Measurements from ENCODE around the gene OPN3.

Gene OPN3

DNA sequence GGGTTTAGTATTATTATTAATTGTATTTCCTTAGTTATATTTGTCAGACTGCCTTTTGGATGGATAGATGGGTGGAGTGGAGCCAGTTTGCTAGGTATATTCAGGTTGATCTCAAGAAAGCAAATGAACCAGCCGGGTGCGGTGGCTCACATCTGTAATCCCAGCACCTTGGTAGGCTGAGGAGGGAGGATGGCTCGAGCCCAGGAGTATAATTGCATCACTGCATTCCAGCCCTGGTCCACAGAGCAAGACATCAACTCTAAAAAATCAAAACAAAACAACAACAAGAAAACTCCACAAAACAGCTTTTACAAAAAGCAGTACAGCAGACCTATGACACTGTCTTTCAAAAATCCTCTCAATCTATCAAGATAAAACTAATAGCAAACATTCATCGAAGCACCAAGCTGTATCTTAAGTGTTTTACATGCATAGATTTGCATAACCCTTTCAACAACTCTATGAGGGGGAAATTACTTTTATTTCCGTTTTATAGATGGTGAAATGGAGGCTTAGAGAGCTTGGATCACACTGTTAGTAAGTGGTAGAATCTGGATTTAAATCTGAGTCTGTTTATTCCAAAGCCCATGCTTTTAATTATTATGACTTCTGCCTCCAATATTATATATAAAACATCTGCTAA, 82.5 kb downstream of the OPN3 start (continued):
- TF ChIP-seq, protein P1, sequence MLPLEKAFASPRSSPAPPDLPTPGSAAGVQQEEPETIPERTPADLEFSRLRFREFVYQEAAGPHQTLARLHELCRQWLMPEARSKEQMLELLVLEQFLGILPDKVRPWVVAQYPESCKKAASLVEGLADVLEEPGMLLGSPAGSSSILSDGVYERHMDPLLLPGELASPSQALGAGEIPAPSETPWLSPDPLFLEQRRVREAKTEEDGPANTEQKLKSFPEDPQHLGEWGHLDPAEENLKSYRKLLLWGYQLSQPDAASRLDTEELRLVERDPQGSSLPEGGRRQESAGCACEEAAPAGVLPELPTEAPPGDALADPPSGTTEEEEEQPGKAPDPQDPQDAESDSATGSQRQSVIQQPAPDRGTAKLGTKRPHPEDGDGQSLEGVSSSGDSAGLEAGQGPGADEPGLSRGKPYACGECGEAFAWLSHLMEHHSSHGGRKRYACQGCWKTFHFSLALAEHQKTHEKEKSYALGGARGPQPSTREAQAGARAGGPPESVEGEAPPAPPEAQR (tag by site-specific recombination; IDR thresholded peaks at IDR 0.05): no peak

DNA sequence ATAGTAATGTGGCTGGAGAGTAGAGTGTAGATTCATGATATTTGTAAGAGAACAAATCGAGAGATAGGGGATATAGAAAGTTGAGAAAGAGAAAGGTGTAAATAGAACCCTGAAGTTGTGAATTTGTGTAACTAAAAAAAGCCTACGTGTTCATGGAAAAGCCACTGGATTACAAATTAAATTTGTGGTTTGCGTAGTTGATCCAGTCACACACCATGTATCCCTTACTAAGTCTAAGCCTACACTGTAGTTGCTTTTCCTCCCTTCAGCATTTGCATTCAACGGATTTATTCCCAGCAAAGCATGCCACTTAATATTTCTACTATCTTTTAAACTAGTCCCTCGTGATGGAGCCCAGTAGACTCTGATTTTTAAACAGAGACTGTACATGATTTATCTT, 83.1 kb downstream of the OPN3 start:
- no peak overlapping the region for H3K4me3 ChIP-seq (ENCODE audit: low read depth, low read length)
- H3K27ac ChIP-seq (ENCODE audit: extremely low read depth, low read depth, low read length): no peak overlapping the region
- no peaks in the 10 kb centered on the region for H3K4me1 ChIP-seq (ENCODE audit: control insufficient read depth, insufficient read depth, low read length)
- H3K9me3 ChIP-seq (ENCODE audit: control insufficient read depth, insufficient read depth, low read depth, low read length): no peaks in the 10 kb centered on the region
- H3K36me3 ChIP-seq (ENCODE audit: control insufficient read depth in 2 of 2, insufficient read depth in 1 of 2, low read length in 2 of 2): no peaks in the 10 kb centered on the region
- TF ChIP-seq ZBTB20 (tag by site-specific recombination; IDR thresholded peaks at IDR 0.05): no peak
- no peak for TF ChIP-seq ZNF830 (tag by site-specific recombination; IDR thresholded peaks at IDR 0.05; ENCODE audit: low read depth)
- no peak for TF ChIP-seq ZBTB1 (tag by site-specific recombination; IDR thresholded peaks at IDR 0.05)
- TF ChIP-seq EGR2 (tag by site-specific recombination; IDR thresholded peaks at IDR 0.05; ENCODE audit: low read depth): no peak
- TF ChIP-seq ZNF561 (tag by site-specific recombination; IDR thresholded peaks at IDR 0.05; ENCODE audit: borderline replicate concordance): no peak
- no peak for TF ChIP-seq ZNF624 (tag by site-specific recombination; IDR thresholded peaks at IDR 0.05)
- TF ChIP-seq ZNF571 (tag by site-specific recombination; IDR thresholded peaks at IDR 0.05): no peak
- no peak for TF ChIP-seq ZNF426 (tag by site-specific recombination; IDR thresholded peaks at IDR 0.05)
- TF ChIP-seq SCRT2 (tag by site-specific recombination; IDR thresholded peaks at IDR 0.05): no peak
- TF ChIP-seq GLI4 (tag by site-specific recombination; IDR thresholded peaks at IDR 0.05): no peak
- TF ChIP-seq, protein P2, sequence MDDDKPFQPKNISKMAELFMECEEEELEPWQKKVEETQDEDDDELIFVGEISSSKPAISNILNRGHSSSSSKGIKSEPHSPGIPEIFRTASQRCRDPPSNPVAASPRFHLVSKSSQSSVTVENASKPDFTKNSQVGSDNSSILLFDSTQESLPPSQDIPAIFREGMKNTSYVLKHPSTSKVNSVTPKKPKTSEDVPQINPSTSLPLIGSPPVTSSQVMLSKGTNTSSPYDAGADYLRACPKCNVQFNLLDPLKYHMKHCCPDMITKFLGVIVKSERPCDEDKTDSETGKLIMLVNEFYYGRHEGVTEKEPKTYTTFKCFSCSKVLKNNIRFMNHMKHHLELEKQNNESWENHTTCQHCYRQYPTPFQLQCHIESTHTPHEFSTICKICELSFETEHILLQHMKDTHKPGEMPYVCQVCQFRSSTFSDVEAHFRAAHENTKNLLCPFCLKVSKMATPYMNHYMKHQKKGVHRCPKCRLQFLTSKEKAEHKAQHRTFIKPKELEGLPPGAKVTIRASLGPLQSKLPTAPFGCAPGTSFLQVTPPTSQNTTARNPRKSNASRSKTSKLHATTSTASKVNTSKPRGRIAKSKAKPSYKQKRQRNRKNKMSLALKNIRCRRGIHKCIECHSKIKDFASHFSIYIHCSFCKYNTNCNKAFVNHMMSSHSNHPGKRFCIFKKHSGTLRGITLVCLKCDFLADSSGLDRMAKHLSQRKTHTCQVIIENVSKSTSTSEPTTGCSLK (tag by site-specific recombination; IDR thresholded peaks at IDR 0.05): no peak
- TF ChIP-seq ZNF654 (tag by site-specific recombination; IDR thresholded peaks at IDR 0.05; ENCODE audit: low read depth): no peak
- TF ChIP-seq ZNF155 (tag by site-specific recombination; IDR thresholded peaks at IDR 0.05): no peak
- no peak for TF ChIP-seq ZNF292 (tag by site-specific recombination; IDR thresholded peaks at IDR 0.05; ENCODE audit: borderline replicate concordance, low read depth)
- POLR2A ChIA-PET: no interaction called here
- CTCF ChIA-PET: no interaction called here

DNA sequence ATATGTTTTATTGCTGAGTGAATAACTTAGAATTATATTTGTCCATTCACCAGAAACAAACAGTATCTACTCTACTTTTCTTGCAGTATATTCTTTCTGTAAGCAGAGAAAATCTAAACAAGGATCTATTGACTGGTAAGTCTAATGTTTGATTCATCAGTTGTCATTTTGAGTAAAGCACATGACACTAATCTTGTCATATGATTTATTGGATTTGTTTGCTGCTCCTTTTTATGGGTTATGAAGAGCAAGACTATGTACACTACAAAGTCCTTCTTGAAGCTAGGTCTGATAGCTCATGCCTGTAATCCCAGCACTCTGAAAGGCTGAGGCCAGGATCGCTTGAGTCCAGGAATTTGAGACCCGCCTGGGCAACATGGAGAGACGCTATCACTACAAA, 84.6 kb downstream of the OPN3 start:
- ChIA-PET CTCF (no interaction called here), POLR2A (no interaction called here)
- H3K4me3 ChIP-seq (ENCODE audit: low read depth, low read length): no peak overlapping the region
- TF ChIP-seq HOXC10 (CRISPR knock-in tag; IDR thresholded peaks at IDR 0.05) (no peak), ZNF16 (tag by site-specific recombination; IDR thresholded peaks at IDR 0.05; ENCODE audit: low read depth) (no peak), ZNF777 (tag by site-specific recombination; IDR thresholded peaks at IDR 0.05; ENCODE audit: borderline replicate concordance) (no peak), ZNF302 (tag by site-specific recombination; IDR thresholded peaks at IDR 0.05; ENCODE audit: low read depth) (no peak), ZBTB48 (tag by site-specific recombination; IDR thresholded peaks at IDR 0.05) (no peak), ZNF292 (tag by site-specific recombination; IDR thresholded peaks at IDR 0.05; ENCODE audit: borderline replicate concordance, low read depth) (no peak), ZSCAN16 (tag by site-specific recombination; IDR thresholded peaks at IDR 0.05) (no peak)
- no peak overlapping the region for H3K27ac ChIP-seq (ENCODE audit: extremely low read depth, low read depth, low read length)
- no peaks in the 10 kb centered on the region for H3K4me1 ChIP-seq (ENCODE audit: control insufficient read depth, insufficient read depth, low read length)
- H3K9me3 ChIP-seq (ENCODE audit: control insufficient read depth, insufficient read depth, low read depth, low read length): no peaks in the 10 kb centered on the region
- H3K36me3 ChIP-seq (ENCODE audit: control insufficient read depth in 2 of 2, insufficient read depth in 1 of 2, low read length in 2 of 2): no peaks in the 10 kb centered on the region

Data from HEK293 (cell line).